NCI-H2196 treated with DMSO at 0.1 percent for 48 hours (cell line): ENCODE data around the gene DAO.
"Not testable (repeated sequence)": the region's sequence is repeated elsewhere in the genome, so short reads cannot be mapped to it uniquely, and the experiment has no call there.

Experiments used
- DNase-seq: peaks from one replicate; lab custom pipeline; 2025; ENCODE audit not compliant: unreplicated experiment; lab: John Stamatoyannopoulos, UW

DAO gene

DNA sequence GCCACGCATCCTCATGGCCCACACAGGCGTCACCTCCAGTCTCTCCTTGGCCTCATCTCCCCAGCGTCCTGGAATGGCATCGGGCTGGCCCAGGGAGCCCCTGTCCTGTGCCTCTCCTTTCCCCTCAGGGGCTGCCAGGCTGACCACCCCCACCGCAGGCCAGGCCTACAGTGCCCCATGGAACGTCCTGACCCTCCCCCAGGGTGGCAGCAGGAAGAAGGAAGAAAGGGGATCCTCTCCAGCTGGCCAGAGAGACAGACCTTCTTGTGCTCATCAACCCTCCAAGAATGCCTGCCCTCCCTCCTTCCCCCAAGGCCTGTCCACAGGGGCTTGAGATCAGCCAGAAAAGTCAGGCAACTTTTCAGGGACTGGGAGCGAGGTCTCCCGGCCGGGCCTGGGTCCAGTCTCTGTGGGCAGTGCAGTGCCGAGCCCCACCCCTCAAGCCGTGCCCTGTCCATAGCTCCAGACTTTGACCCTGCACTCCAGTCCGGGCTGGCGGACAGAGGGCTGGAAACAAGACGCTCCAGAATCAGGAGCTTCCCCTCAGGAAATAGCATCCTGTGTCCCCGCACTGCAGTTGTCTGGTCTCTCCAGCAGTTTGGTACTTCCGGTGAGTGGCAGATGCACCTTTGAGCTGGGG is at the start of gene DAO:
TSS of gene DAO (plus strand) at position 478 of the 640 bp plus-strand sequence. CDS start 4,915 bp downstream, outside the sequence.
- DNase-seq, result no peak

DNA sequence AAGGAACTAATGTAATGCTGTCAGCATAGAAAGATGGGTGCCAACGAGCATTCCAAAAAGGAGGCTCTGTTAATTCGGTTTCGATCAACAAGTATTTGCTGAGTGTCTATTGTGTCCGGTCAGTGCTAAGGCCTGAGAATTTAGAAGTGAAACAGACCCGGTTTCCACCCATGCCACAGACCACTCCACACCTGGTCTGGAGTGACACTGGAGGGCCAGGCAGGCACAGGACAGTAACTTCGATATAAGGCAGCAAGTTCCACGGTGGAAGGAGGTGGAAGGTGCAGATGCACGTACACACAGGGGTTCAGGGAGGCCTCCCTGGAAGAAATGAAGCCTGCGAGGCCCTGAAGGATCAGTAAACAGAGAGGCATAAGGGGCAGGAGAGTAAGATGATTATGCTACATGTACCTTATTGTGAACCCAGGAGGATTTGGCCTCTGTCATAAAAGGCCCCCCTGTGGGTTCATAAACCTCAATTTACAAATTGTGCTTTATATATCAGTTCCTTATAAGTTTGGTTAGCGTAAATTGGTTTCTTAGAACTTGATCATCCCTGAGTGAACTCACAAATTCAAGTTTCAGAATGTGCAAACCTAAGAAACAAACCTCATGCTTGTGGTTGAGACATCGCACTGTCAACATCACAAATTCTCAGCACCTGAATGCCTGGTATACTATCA is 48.4 kb upstream of the DAO start:
- no peak for DNase-seq

DNA sequence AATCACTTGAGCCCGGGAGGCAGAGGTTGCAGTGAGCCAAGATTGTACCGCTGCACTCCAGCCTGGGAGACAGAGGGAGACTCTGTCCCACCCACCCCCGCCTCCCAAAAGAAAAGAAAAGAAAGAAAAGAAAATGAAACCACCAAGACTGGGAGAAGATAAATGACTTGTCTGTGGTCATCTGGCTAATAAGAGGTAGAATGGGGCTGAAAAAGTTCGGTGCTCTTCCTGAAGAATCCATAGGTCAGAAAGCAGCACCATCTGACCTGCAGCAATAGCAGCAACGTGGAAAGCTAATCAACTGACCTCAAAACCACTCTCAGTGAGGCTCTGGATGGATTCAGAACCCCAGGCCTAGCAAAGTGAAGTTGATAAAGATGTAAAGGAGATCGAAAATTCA is 47.7 kb upstream of the DAO start:
- no peak for DNase-seq

DNA sequence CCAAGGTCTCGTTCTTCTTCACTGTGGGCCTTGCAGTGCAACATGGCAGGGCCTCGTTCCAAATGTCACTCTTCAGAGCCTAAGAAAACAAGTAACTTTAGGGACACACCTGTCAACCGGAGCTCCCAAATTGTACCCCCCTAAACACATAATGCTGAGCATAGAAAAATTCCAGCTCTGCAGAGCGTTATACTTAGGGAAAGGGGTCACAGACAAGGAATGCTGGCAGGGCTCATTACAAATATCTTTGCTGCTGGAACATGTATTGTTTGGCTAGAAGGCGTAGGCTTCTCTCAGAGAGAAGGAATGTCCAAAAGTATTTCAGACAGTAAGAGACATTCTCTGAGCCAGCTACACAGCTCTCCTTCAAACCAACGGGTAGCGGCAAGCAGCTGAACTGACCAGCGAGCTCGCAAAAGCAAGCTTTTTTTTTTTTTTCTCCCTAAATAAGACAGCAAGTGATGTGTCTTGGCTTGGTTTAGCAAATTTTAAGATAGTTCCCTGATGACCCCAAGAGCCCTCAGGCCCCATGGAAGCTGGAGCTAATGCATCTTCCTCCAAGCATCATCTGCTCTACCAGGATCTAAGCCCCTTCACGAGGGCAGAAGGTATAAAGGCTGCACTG is 47.0 kb upstream of the DAO start:
- no peak for DNase-seq

DNA sequence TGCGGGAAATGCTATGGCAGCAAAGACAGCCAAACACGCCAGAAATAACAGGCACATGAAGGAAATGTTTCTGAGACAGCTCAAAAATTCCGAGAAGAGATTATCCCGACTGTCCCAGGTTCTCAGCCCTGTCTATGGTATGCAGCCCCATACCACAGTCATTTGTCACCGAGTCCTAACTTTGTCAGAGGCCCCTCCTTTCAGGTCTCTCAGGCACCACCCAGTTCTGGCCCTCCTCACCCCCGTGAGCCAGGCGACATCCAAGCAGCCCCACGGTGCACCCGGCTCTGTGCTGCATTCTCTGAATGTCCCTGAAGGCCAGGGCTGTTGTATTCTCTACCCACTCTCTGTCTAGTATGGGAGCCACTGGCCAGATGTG is 46.5 kb upstream of the DAO start:
- DNase-seq, result no peak

DNA sequence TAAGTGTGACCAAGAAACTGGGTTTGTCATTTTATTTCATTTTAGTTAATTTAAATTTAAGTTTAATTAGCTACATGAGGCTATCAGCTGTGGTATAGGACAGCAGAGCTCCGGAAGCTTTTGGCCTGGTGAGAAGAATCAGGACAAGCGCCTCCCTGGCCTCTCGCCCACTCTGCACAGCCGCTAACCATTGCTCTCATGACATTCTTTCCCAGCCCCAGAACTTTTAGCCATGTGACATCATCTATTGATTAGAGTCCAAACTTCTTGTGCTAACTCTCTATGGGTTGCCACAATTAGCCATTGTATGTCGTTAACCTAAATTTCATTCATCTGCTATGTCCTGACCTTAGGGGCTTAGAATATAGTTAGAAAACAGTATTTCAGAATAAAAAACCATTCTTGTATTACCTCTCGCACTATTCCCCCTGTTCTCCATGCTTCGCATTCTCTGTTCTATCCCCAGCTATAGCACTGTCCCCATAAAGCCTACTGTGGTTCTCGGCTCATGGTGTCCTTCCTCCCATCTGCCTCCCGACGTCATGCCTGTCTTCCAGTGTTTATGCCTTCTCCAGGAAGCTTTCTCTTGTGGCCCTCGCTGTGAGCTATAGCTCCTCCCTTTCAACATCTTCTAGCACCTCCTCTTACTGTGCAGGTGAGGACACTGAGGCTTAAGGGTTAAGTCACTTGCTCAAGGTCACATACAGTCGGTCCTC is 46.0 kb upstream of the DAO start:
- no peak for DNase-seq

DNA sequence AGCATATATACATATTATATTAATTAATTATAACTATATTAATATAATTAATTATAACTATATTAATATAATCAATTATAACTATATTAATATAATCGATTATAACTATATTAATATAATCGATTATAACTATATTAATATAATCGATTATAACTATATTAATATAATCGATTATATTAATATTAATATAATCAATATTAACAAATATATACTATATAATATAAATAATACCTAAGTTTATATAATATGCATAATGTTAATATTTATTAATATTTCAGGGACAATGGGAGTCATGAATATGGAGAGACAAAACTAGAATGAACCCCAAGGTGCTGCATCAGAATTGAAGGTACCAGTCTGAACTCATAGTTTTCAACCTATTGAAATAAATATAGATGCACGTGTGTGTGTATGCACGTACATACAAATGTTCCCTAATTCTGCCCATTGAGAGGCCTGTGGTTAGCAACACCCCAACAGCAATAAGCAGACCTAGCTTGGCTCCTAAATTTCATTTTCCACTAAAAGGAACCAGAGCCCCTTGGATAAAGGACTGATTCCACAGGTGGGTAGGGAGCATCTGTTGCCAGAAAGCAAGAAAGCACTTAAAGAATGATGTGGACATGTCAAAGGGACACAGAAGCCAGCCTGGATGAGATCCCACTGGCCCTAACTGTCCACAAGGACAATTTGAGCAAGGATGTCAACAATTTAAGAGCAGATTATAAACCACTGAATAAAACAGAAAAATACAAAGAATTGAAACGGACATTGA is 43.8 kb upstream of the DAO start:
- DNase-seq, result no peak

DNA sequence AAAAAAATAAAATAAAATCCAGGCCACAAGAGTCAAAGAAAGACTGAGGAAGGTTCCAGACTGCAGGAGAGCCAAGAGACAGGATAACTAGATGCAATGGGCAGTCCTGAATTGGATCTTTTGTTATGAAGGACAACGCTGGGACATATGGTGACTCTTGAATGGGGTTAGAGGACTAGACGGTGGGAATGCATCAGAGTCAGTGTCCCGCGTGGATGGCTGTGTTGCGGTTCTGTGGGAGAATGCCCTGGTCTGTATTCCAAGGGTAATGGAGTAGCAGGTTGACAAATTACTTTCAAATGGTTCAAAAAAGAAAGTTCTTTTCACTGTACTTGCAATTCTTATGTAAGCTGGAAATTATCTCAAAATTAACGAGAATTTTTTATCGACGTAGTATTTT is 42.7 kb upstream of the DAO start:
- DNase-seq, result no peak

DNA sequence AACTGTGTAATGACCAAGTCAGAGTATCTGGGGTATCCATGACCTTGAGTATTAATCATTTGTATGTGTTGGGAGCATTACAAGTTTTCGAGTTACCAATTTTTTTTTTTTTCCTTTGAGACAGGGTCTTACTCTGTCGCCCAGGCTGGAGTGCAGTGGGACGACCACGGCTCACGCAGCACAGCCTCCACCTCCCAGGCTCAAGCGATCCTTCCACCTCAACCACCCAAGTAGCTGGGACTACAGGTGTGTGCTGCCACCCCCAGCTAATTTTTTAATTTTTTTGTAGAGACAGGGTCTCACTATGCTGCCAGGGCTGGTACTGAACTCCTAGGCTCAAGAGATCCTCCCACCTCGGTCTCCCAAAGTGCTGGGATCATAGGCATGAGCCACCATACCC is 42.2 kb upstream of the DAO start:
- DNase-seq, result no peak

DNA sequence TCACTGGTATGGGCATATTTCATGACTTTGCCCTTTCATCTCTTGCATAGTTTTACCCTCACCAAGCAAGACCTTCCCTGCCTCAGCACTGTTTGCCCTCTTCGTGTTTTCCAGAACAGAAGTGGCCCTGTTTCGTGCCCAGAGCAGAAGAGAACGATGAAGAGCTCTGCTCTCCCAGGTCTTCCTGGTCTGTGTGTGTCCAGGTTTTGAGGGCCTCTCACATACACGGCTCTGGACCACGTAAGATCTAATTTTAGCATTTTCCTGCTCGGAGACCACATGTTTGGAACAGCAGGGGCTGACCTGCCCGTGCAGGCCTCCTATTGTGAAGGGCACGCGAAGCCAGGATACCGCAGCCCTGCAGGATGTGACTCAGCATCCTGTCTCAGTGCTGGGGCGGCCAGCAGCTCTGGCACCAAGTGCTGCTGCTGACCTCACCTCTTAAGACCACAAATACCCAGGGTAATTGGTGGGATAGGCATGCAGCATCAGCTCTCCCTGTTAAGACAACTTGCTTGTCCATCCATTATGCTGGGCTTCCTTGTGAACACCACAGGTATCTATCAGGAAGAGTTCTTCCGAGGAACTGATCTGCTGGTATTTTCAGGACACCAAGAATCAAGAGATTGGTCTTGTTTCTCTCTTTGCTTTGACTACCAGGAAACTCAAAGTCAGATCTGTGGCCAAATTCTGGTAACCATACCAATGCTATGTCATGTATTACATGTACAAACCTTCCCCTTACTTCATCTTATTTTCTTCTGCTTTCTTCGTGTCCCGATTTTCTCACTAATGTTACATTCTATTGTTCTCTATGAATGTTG is 41.5 kb upstream of the DAO start:
- DNase-seq, result peak; percentile 93

DNA sequence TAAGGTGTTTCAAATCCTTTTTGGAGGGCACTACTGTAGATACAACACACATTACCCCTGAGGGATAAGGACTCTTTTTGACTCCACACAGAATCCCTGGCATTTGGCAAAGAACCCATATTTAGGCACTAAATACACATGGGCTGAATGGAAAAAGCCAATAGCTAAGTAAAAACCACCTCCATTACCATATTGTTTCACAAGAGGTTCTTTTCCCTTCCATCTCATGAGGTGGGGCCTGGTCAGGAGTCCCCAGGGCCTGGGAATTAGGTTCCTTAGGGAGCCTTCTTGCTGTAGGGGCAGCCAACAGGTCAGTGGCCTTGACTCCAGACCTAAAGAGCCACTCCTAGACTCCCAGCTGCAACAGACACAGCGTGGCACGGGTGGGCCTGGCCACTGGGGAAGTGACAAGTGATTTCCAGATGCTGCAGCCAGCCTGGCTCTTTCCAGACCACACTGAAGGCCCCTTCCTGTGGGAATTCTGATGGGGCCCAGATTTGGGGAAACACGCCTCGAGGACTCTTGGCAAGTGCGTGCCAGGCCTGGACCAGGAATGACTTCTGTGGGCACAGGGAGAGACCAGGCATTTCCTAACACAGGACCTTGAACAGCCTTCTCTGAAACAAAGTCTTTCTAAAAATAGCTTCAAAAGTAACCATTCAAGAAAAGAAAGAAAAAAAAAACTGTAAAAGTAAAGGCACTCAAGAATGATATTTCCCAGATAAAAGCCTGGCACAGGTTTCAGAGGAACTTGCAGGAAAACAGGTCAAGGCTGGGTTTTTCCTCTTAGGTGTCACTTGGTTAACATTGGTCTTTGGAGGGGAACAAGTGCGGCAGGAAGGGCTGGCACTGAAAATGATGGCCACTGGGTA is 40.6 kb upstream of the DAO start:
- no peak for DNase-seq

DNA sequence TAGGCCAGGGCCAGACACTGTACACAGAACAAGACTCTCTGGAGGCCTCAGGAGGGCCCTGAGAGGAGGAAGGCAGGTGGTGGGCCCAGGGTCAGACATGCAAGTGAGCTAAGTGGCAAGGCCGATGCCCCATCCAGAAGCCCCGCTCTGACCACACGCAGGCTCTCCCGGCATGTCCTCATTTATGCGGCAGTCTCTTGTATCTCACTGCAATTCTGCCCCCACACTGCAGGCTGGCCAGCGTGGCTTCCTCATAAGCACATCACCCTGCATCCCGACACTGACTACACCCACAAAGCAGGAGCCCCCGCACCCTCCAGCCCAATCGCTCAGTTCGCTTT is 40.0 kb upstream of the DAO start:
- DNase-seq, result no peak

DNA sequence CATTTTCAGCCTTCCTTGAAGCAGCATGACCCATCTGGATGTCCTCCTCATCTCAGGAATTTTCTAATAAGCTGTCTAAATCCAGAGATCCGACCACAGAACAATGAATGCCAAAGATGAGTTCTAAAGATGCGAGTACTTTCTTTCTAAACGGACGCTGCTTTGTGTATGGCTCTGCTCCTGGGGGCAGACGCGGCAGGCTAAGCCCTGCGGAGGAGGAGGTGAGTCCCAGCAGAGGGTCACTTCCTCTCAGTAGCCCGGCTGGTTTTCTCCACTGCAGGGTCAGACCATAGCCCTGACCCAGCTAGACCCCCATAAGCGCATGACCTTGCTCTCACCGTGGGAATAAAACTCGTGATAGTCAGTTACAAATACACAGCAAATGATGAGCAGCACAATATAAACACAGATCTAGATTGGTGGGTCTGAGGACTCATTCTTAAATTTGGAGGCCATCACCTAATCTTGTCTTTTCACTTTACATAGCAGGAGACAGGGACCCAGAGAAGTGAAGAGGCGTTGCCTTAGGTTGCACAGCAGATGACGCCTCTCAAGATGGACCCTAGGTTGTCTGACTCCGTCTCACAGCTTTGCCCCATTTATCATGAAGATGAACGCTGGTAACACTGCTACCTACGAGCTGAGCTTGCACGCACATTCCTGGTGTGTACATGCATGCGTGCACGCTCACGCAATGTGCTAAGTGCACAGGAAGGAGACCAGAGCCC is 39.1 kb upstream of the DAO start:
- no peak for DNase-seq

DNA sequence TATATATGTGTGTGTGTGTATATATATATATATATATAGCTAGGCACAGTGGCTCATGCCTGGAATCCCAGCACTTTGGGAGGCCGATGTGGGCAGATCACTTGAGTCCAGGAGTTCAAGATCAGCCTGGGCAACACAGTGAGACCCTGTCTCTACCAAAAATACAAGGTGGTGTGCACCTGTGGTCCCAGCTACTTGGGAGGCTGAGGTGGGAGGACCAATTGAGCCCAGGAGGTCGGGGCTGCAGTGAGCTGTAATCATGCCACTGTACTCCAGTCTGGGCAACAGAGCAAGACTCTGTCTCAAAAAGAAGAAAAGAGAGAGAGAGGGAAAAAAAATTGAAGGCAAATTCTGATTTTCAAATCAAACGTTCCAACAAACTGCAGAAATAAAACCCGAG is 38.1 kb upstream of the DAO start:
- DNase-seq, result not testable (repeated sequence)

DNA sequence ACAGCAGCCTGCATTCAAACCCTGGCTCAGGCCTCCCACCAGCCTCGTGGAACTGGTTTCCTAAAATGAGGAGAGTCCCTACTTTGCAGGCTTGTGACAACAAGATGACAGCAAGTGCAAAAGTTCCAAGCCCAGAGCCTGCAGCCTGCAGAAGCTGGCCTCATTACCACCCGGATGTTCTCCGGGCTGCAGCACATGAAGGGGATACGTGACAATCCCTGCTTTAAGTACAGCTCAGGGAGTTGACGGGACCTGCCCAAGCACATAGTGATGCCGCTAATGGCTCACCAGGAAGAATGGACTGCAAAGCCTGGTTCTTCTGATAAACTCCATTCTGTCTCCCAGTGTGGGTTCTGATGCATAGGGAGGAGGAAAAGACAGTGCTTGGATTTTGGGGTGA is 37.5 kb upstream of the DAO start:
- DNase-seq, result no peak

DNA sequence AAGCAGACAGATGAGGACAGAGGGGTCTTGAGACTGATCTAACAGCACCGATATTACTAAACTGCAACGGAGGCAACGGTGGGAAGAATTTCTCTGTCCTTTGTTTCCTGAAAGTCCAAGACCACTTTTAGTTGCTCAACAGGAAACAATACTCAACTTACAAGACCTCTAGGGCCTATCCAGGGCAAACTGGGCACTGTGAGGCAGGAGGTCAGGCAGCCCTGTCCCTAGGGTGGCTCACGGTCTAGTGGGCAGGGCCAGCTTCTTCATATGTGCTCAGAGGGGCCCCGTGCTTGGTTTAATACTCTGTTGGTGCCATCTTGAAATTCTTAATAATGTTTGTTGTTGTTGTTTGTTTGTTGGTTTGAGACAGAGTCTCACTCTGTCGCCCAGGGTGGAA is 36.7 kb upstream of the DAO start:
- no peak for DNase-seq

DNA sequence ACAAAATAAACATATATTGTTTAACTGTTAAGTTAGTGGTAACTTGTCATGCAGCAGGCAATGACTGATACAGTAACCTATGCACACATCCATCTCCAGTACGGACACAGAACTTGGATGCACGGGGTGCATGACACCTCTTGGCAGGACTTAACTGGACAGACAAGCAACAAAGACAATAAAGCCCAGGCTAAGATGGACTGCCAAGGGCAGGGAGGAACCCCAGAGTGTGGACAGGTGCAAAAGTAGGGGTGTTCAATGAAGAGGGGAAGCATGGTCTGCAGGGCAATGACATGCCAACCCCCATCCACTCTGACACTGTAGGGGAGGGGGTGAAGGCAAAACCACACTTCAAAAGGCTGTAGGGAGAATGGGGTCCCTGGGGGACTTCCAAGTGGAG is 34.2 kb upstream of the DAO start:
- DNase-seq, result no peak

DNA sequence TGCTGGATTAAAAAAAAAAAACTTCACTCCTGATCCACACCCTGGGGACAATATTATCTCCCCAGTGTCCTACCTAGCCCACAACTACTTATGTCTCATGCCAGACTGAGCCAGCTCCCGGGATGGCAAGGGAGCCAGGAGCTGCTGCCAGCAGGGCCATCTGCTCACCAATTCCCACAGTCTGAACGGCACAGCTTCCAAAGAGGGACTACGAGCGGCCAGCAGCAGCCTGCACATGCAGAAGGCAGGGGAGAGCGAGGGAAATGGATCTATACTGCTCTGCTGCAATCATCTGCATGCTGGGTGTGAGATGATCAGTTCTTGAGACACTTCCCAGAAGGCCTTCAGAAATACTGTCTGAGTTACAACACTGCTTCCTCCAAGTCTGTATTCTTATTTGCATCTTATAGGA is 33.6 kb upstream of the DAO start:
- no peak for DNase-seq

DNA sequence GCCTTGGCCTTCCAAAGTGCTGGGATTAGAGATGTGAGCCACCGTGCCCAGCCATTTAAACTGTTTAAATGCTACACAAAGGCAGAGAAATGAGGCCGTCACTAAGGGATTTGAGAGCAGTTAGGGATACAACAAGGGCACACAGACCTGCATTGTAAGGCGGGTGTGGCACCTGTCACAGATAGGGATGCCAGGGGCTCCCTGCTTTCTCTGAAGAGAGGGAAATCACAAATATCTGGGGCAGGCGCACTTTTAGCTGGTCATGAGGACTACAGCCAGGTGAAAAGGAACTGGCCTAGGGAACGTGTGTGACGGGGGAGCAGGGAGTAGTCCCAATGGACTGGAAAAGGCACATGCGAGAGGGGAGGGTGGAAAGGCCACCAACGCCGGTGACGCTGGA is 32.2 kb upstream of the DAO start:
- DNase-seq, result no peak
